Endothelial cell (in vitro differentiated cells): ENCODE measurements around the gene PIK3CB. TPM values are rescaled to one million over a fixed set of nuclear protein-coding genes. Genes with fewer than 3 reads are reported as not detected.
"Not testable (repeated sequence)": the region's sequence is repeated elsewhere in the genome, so short reads cannot be mapped to it uniquely, and the experiment has no call there.

Experiments used
- DNase-seq: peaks from one replicate; pipeline ENCODE4 v3.0.0; 2021; ENCODE audit warnings: low spot score
- H3K27ac Mint-ChIP-seq: one replicate; pipeline ENCODE4 v1.8.0; 2021; ENCODE audit warnings: mixed read lengths, inconsistent platforms; ENCODE audit not compliant: unreplicated experiment
- H3K27me3 Mint-ChIP-seq: one replicate; pipeline ENCODE4 v1.8.0; 2021; ENCODE audit warnings: mild to moderate bottlenecking, moderate library complexity, mixed read lengths, inconsistent platforms; ENCODE audit not compliant: unreplicated experiment
- H3K36me3 Mint-ChIP-seq: one replicate; pipeline ENCODE4 v1.8.0; 2021; ENCODE audit warnings: mild to moderate bottlenecking, low read depth, mixed read lengths, inconsistent platforms; ENCODE audit not compliant: unreplicated experiment
- H3K4me1 Mint-ChIP-seq: one replicate; pipeline ENCODE4 v1.8.0; 2021; ENCODE audit warnings: mild to moderate bottlenecking, mixed read lengths, inconsistent platforms; ENCODE audit not compliant: unreplicated experiment
- H3K4me3 Mint-ChIP-seq: one replicate; pipeline ENCODE4 v1.8.0; 2021; ENCODE audit warnings: mild to moderate bottlenecking, mixed read lengths, inconsistent platforms; ENCODE audit not compliant: unreplicated experiment
- H3K9me3 Mint-ChIP-seq: one replicate; pipeline ENCODE4 v1.8.0; 2021; ENCODE audit warnings: mixed read lengths, inconsistent platforms; ENCODE audit not compliant: unreplicated experiment
- total RNA-seq: library from RNA; stranded (reverse); fragmentation: NEBNext Ultra II Directional; extraction: Animal tissue kit (Norgen Biotek cat#: 25700); gene quantifications from one replicate; pipeline ENCODE4 v1.2.1, GENCODE V29; 2021; ENCODE audit not compliant: unreplicated experiment
- TF ChIP-seq, protein P1 (sequence below): fragments of 200-600 bp; sonication (generic); IDR thresholded peaks from one replicate; pipeline ENCODE4 v1.5.0; 2021; ENCODE audit warnings: antibody characterized with exemption; ENCODE audit not compliant: unreplicated experiment

The PIK3CB gene
- total RNA-seq, 1 donor from 2014 or later = 14.2 TPM

DNA sequence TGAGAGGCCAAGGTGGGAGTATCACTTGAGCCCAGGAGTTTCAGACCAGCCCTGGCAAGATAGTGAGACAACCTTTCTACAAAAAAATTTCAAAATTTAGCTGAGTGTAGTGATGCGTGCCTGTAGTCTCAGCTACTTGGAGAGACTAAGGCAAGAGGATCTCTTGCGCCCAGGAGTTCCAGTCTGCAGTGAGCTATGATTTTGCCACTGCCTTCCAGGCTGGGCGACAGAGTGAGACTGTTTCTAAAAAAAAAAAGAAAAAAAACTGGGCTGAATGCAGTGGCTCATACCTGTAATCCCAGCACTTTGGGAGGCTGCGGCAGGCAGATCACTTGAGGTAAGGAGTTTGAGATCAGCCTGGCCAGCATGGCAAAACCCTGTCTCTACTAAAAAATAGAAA, 14.0 kb upstream of the PIK3CB start:
- Mint-ChIP-seq H3K9me3 (no peaks in the 10 kb centered on the region), H3K27me3 (no peaks in the 10 kb centered on the region), H3K4me3 (no peak overlapping the region), H3K36me3 (no peaks in the 10 kb centered on the region), H3K4me1 (no peaks in the 10 kb centered on the region), H3K27ac (no peak overlapping the region)
- DNase-seq = no peak
- TF ChIP-seq, protein P1, sequence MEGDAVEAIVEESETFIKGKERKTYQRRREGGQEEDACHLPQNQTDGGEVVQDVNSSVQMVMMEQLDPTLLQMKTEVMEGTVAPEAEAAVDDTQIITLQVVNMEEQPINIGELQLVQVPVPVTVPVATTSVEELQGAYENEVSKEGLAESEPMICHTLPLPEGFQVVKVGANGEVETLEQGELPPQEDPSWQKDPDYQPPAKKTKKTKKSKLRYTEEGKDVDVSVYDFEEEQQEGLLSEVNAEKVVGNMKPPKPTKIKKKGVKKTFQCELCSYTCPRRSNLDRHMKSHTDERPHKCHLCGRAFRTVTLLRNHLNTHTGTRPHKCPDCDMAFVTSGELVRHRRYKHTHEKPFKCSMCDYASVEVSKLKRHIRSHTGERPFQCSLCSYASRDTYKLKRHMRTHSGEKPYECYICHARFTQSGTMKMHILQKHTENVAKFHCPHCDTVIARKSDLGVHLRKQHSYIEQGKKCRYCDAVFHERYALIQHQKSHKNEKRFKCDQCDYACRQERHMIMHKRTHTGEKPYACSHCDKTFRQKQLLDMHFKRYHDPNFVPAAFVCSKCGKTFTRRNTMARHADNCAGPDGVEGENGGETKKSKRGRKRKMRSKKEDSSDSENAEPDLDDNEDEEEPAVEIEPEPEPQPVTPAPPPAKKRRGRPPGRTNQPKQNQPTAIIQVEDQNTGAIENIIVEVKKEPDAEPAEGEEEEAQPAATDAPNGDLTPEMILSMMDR = no peak

- not testable (repeated sequence) for H3K27ac Mint-ChIP-seq, H3K4me3 Mint-ChIP-seq, H3K9me3 Mint-ChIP-seq
Observed at GRCh38 chr3:138846824-138847223, 12.1 kb upstream of the PIK3CB start.

GRCh38 chr3:138846262-138846791, 11.6 kb upstream of the PIK3CB start:
- Mint-ChIP-seq H3K4me1 (no peaks in the 10 kb centered on the region), H3K27me3 (no peaks in the 10 kb centered on the region), H3K4me3 (no peak overlapping the region), H3K27ac (no peak overlapping the region), H3K9me3 (no peaks in the 10 kb centered on the region), H3K36me3 (no peaks in the 10 kb centered on the region)
- DNase-seq = no peak
- TF ChIP-seq, protein P1 = no peak

More at GRCh38 chr3:138846824-138847223, 12.1 kb upstream of the PIK3CB start:
- not testable (repeated sequence) for H3K36me3 Mint-ChIP-seq, DNase-seq, H3K27me3 Mint-ChIP-seq, H3K4me1 Mint-ChIP-seq

- TF ChIP-seq, protein P1 = no peak
- Mint-ChIP-seq H3K36me3 (no peaks in the 10 kb centered on the region), H3K9me3 (no peaks in the 10 kb centered on the region), H3K27ac (no peak overlapping the region), H3K4me1 (no peaks in the 10 kb centered on the region), H3K27me3 (no peaks in the 10 kb centered on the region), H3K4me3 (no peak overlapping the region)
- no peak for DNase-seq
Observed at GRCh38 chr3:138845771-138846173, 11.0 kb upstream of the PIK3CB start.

GRCh38 chr3:138845181-138845601, 10.5 kb upstream of the PIK3CB start:
- no peak overlapping the region for H3K4me3 Mint-ChIP-seq
- H3K27ac Mint-ChIP-seq = no peak overlapping the region
- no peaks in the 10 kb centered on the region for H3K4me1 Mint-ChIP-seq
- H3K9me3 Mint-ChIP-seq = no peaks in the 10 kb centered on the region
- no peaks in the 10 kb centered on the region for H3K27me3 Mint-ChIP-seq
- H3K36me3 Mint-ChIP-seq = no peaks in the 10 kb centered on the region
- TF ChIP-seq, protein P1 = no peak
- DNase-seq = peak; percentile 10
